Ascending aorta (tissue), 2 donors: Measurements from ENCODE around the gene CLEC20A. TPM values are rescaled to one million over a fixed set of nuclear protein-coding genes. Genes with fewer than 3 reads are reported as not detected.
A peak's percentile ranks its signal among the peaks of the same experiment; 100 is the strongest.

Experiments used
- DNase-seq, 2 donors: peaks; one replicate each; pipeline ENCODE4 v3.0.0-alpha.2; 2019; ENCODE audit warnings: low spot score in 2 of 2
- H3K27ac ChIP-seq, 2 donors: fragments of 200-600 bp; sonication (generic); one replicate each; pipeline ENCODE4 v1.5.1; 2016 to 2017; ENCODE audit warnings: mild to moderate bottlenecking in 1 of 2
- H3K27me3 ChIP-seq: fragments of 200-600 bp; sonication (generic); one replicate; pipeline ENCODE4 v1.5.1; 2017
- H3K36me3 ChIP-seq, 2 donors: fragments of 200-600 bp; sonication (generic); one replicate each; pipeline ENCODE4 v1.5.1; 2016
- H3K4me1 ChIP-seq, 2 donors: fragments of 200-600 bp; sonication (generic); one replicate each; pipeline ENCODE4 v1.5.1; 2016 to 2017; ENCODE audit warnings: mild to moderate bottlenecking in 1 of 2
- H3K4me3 ChIP-seq, 2 donors: fragments of 200-600 bp; sonication (generic); one replicate each; pipeline ENCODE4 v1.5.1; 2016 to 2017; ENCODE audit warnings: mild to moderate bottlenecking in 1 of 2
- H3K9me3 ChIP-seq, 2 donors: fragments of 200-600 bp; sonication (generic); one replicate each; pipeline ENCODE4 v1.5.1; 2016
- intact Hi-C: fragments of 100-400 bp; cut with DNase I; formaldehyde crosslinking; loops from one replicate; pipeline ENCODE4 v1.15.1; 2023
- total RNA-seq: library from RNA; depleted of rRNA; stranded (reverse); fragments of >200 nt; gene quantifications from one replicate; pipeline ENCODE4 v1.1.0, GENCODE V29; 2016
- TF ChIP-seq, protein P1 (sequence below), 3 experiments: fragments of 200-600 bp in 2 of 3; fragments of 450-650 bp in 1 of 3; sonication (generic) in 2 of 3; IDR thresholded peaks; one replicate each; pipeline ENCODE4 v1.5.1; 2016 to 2019; ENCODE audit warnings: antibody characterized with exemption in 3 of 3, mild to moderate bottlenecking in 1 of 3, moderate library complexity in 1 of 3

Gene CLEC20A
- total RNA-seq, 1 donor from 2014 or later = not detected

DNA sequence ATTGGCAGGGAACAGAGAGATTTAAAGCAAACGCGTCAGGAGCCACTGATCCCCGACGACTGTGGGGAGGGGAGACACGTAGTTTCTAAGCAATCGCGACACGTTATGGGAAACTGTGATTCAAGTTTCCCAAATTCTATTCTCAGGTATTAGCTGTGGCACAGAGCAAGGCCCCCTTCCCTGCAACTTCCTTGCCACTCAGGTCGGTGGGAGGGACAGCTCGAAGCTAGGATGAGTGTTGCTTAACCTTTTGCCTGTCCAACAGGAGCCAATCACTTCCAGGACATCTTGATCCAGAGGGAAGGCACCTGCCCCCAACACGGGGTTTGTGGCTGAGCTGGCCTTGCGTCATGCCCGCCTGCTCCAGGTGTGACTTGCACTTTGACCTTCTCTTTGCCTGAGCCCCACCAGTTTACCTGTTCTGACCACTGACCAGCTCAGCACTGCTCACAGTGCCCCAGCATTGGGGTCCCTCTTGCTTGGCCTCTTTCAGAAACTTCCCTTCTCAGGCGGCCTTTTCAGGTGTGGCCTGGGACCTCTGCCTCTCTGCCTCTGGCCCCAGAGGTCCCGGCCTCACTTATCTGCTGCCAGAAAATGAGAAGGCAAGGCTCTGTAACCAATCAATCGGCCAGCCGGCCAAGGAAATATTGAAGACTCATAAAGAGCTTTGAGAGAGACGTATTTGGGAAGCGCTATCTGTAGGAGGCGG is 40.8 kb upstream of the CLEC20A start:
- TF ChIP-seq, protein P1, sequence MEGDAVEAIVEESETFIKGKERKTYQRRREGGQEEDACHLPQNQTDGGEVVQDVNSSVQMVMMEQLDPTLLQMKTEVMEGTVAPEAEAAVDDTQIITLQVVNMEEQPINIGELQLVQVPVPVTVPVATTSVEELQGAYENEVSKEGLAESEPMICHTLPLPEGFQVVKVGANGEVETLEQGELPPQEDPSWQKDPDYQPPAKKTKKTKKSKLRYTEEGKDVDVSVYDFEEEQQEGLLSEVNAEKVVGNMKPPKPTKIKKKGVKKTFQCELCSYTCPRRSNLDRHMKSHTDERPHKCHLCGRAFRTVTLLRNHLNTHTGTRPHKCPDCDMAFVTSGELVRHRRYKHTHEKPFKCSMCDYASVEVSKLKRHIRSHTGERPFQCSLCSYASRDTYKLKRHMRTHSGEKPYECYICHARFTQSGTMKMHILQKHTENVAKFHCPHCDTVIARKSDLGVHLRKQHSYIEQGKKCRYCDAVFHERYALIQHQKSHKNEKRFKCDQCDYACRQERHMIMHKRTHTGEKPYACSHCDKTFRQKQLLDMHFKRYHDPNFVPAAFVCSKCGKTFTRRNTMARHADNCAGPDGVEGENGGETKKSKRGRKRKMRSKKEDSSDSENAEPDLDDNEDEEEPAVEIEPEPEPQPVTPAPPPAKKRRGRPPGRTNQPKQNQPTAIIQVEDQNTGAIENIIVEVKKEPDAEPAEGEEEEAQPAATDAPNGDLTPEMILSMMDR (IDR thresholded peaks at IDR 0.05) = no peak
- Histone ChIP-seq H3K27me3 (no peaks in the 10 kb centered on the region), H3K27ac (no peak overlapping the region), H3K9me3 (no peaks in the 10 kb centered on the region), H3K36me3 (no peaks in the 10 kb centered on the region), H3K4me1 (peaks cover 0 to 4% of the 10 kb centered on the region in 2 donors), H3K4me3 (no peak overlapping the region)
- intact Hi-C loops = no loop called here
- no peak for DNase-seq

DNA sequence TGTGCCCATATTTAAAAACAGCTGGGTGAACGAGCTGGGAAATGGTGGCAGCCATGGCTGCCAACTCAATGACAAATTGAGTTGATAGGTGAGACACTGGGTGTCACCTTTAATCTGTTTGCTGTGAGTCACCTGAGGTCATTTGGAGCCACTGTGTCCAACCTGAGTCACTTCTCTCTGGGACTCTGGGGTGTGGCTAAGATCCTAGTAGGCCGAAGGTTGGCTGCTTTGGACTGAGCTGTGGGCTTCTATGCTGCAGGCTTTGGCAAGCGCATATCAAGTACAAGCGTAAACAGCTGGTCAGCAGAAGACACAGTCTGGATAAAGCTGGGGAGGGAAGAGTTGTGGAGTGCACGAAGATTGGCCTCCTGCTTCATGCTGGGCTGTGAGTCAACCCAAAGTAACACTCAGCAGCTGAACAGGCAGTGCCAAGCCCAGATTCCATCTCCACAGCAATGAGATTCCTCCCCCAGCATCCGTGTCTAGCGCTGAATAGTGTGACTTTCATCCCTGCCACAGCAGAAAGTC is 40.1 kb upstream of the CLEC20A start:
- intact Hi-C loops = no loop called here

DNA sequence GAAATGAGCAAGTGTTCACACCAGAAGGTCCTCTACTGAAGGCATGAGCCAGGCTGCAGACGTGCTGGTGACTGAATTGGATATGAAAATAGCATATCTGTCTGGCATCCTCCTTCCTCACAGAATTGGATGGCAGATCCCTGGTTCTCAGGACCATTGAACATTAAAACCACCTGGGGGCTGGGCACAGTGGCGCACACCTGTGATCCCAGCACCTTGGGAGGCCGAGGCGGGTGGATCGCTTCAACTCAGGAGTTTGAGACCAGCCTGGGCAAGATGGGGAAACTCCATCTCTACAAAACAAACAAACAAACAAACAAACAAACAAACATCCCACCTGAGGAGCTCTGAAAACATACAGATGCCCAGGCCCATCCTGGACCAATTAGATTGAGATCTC is 39.6 kb upstream of the CLEC20A start:
- no peaks in the 10 kb centered on the region for H3K9me3 ChIP-seq
- intact Hi-C loops = no loop called here
- H3K27ac ChIP-seq = no peak overlapping the region
- TF ChIP-seq, protein P1 (IDR thresholded peaks at IDR 0.05) = no peak
- DNase-seq = peak in 1 of 2 donors; percentile 50
- no peaks in the 10 kb centered on the region for H3K27me3 ChIP-seq
- H3K4me3 ChIP-seq = no peak overlapping the region
- H3K4me1 ChIP-seq = no peaks in the 10 kb centered on the region
- no peaks in the 10 kb centered on the region for H3K36me3 ChIP-seq

More for the DNA sequence above, 40.1 kb upstream of the CLEC20A start:
- TF ChIP-seq, protein P1 (IDR thresholded peaks at IDR 0.05) = no peak
- DNase-seq = no peak
- Histone ChIP-seq H3K4me3 (no peak overlapping the region), H3K27ac (no peak overlapping the region), H3K36me3 (no peaks in the 10 kb centered on the region), H3K4me1 (peaks cover 0 to 4% of the 10 kb centered on the region in 2 donors), H3K9me3 (no peaks in the 10 kb centered on the region), H3K27me3 (no peaks in the 10 kb centered on the region)

DNA sequence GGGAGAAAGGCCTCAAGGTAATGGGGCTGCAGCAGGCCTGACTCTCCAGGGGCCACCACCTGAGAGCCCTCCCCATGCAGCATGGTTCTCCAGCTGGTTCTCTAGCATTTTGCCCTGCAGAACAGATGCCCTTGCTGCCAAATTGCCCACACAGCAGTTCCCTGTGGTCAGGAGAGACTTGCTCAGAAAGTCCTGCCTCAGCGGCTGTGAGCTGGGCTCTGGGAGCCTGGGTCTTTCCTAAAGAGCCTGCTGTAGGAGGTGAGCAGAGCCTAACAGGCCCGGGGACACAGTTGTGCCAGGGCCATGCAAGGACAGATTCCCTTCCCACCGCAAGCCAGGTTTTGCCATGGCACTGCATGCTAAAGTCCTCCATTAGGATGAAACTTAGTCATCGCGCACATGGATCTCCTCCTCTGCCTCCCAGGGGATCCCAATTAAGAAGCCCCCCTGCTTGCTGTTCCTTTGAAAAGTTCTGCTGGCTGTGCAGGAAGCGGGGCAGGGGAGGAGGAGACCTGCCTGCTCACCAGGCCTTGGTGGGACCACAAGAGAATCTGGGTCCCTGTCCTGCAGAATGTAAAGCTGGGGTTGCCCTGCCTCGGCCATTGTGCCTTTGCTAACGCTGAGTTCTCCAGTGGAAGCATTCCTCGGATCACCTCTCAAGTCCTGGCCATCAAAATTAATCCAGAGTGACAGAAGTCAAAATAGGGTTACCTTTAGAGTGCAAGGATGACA is 37.5 kb upstream of the CLEC20A start:
- no peak overlapping the region for H3K27ac ChIP-seq
- no peaks in the 10 kb centered on the region for H3K9me3 ChIP-seq
- intact Hi-C loops = no loop called here
- no peak overlapping the region for H3K4me3 ChIP-seq
- no peaks in the 10 kb centered on the region for H3K4me1 ChIP-seq
- TF ChIP-seq, protein P1 (IDR thresholded peaks at IDR 0.05) = no peak
- DNase-seq = peak in 1 of 2 donors; percentile 58
- no peaks in the 10 kb centered on the region for H3K36me3 ChIP-seq
- no peaks in the 10 kb centered on the region for H3K27me3 ChIP-seq

DNA sequence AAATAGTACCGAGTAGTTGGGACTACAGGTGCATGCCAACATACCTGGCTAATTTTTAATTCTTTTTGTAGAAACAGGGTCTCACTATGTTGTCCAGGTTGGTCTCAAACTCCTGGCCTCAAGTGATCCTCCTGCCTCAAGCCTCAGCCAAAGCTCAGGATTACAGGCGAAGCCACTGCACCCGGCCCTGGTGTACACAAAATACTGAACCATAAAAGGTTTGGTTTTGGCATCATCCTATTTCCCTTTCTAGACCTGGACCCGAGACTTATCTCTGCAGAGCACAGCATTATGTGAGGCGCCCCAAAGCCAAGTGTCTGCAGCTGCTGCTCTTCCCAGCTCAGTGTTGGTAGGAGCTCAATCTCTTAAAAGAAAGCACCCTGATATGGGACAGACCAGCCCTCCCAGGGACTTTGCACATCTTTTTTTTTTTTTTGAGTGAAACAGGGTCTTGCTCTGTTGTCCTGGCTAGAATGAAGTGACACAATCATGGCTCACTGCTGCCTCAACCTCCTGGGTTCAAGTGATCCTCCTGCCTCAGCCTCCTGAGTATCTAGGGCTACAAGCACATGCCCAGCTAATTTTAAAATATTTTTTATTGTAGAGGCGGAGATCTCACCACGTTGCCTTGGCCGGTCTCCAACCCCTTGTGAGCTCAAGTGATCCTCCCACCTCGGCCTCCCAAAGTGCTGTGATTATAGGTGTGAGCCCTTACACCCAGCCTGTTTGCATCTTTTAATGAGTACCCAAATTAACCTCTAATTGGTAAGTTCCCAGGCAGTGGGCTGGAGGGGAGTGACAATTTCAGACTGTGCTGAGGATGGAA is 36.6 kb upstream of the CLEC20A start:
- Histone ChIP-seq H3K36me3 (no peaks in the 10 kb centered on the region), H3K27ac (no peak overlapping the region), H3K9me3 (no peaks in the 10 kb centered on the region), H3K27me3 (no peaks in the 10 kb centered on the region), H3K4me1 (no peaks in the 10 kb centered on the region), H3K4me3 (no peak overlapping the region)
- intact Hi-C loops = loop anchor here (2.0 kb wide), 1 partner anchor 223 kb away; no protein-coding TSS in a partner anchor
- TF ChIP-seq, protein P1 (IDR thresholded peaks at IDR 0.05) = no peak
- DNase-seq = peak in 1 of 2 donors; percentile 41
